B cell (primary cell): ENCODE data around the gene NSFL1C. TPM values are rescaled to one million over a fixed set of nuclear protein-coding genes. Genes with fewer than 3 reads are reported as not detected.
"Not testable (repeated sequence)": the region's sequence is repeated elsewhere in the genome, so short reads cannot be mapped to it uniquely, and the experiment has no call there.

ENCODE experiments used
- ATAC-seq: fragments of 200-7000 bp; cut with Tn5 transposase; one replicate; pipeline ENCODE4 v1.10.0; 2021; ENCODE audit warnings: low read depth, mild to moderate bottlenecking, moderate number of reproducible peaks, moderate library complexity
- CTCF ChIA-PET: fragments of 350-600 bp; sonication (Branson Sonifier 250); formaldehyde crosslinking; loops from one replicate; lab custom pipeline; 2021; ENCODE audit warnings: antibody characterized with exemption, inconsistent platforms; lab: Charles Lee
- POLR2A ChIA-PET: fragments of 350-600 bp; sonication (Branson Sonifier 250); formaldehyde crosslinking; loops from one replicate; lab custom pipeline; 2021; ENCODE audit warnings: antibody characterized with exemption; lab: Charles Lee
- DNase-seq: peaks from one replicate; pipeline ENCODE4 v3.0.0; 2013
- H2AFZ ChIP-seq: 2 replicates; pipeline ENCODE4 v1.6.1; 2012; ENCODE audit warnings: mild to moderate bottlenecking, low read depth, low read length; ENCODE audit not compliant: insufficient read depth, poor library complexity, severe bottlenecking
- H3K27ac ChIP-seq, 2 donors: 1 replicate in 1 of 2; 2 replicates in 1 of 2; pipeline ENCODE4 v1.5.1; 2012 to 2013; ENCODE audit warnings: low read length in 2 of 2, mild to moderate bottlenecking in 2 of 2, moderate library complexity in 1 of 2
- H3K27me3 ChIP-seq, 4 experiments: fragments of 200-600 bp in 1 of 4; sonication (generic) in 1 of 4; replicated peaks in 1 of 4; 1 replicate in 2 of 4; 2 replicates in 2 of 4; pipeline versions ENCODE4 v1.6.1 to v1.7.0; 2013 to 2016; ENCODE audit warnings: low read length in 3 of 4, mild to moderate bottlenecking in 2 of 4, mixed read lengths in 1 of 4, moderate library complexity in 1 of 4; ENCODE audit not compliant: insufficient read depth in 4 of 4, control insufficient read depth in 3 of 4; ENCODE audit errors: control extremely low read depth in 1 of 4
- H3K36me3 ChIP-seq, 2 experiments: replicated peaks in 1 of 2; 1 replicate in 1 of 2; 2 replicates in 1 of 2; pipeline versions ENCODE4 v1.6.1 to v1.7.1; 2013; ENCODE audit warnings: low read length in 1 of 2; ENCODE audit not compliant: insufficient read depth in 2 of 2, control insufficient read depth in 1 of 2; ENCODE audit errors: control extremely low read depth in 1 of 2, extremely low read depth in 1 of 2
- H3K4me1 ChIP-seq, 2 donors: fragments of 200-600 bp in 1 of 2; sonication (generic) in 1 of 2; 1 replicate in 1 of 2; 2 replicates in 1 of 2; pipeline versions ENCODE4 v1.5.1 to v1.6.1; 2013 to 2017; ENCODE audit warnings: low read length in 2 of 2; ENCODE audit not compliant: control insufficient read depth in 2 of 2, insufficient read depth in 2 of 2
- H3K4me2 ChIP-seq: replicated peaks from 2 replicates; pipeline ENCODE3; 2012; ENCODE audit warnings: mild to moderate bottlenecking, low read depth, low read length; ENCODE audit not compliant: poor library complexity, severe bottlenecking
- H3K4me3 ChIP-seq, 5 experiments: fragments of 200-600 bp in 1 of 5; sonication (generic) in 1 of 5; 1 replicate in 3 of 5; 2 replicates in 2 of 5; pipeline versions ENCODE4 v1.5.1 to v1.7.0; 2011 to 2016; ENCODE audit warnings: low read length in 4 of 5, mild to moderate bottlenecking in 4 of 5, low read depth in 2 of 5, control low read depth in 1 of 5, moderate library complexity in 1 of 5; ENCODE audit not compliant: insufficient read depth in 1 of 5; ENCODE audit errors: control extremely low read depth in 1 of 5, extremely low read depth in 1 of 5
- H3K79me2 ChIP-seq: fragments of 200-600 bp; sonication (generic); one replicate; pipeline ENCODE4 v1.6.0; 2016; ENCODE audit warnings: low read length; ENCODE audit not compliant: control insufficient read depth, insufficient read depth
- H3K9ac ChIP-seq: fragments of 200-600 bp; sonication (generic); 2 replicates; pipeline ENCODE4 v1.6.1; 2017; ENCODE audit warnings: mild to moderate bottlenecking, low read length, moderate library complexity
- H3K9me3 ChIP-seq, 3 donors: one replicate each; pipeline versions ENCODE4 v1.6.1 to v1.7.1; 2013; ENCODE audit warnings: low read length in 2 of 3; ENCODE audit not compliant: control insufficient read depth in 2 of 3, insufficient read depth in 1 of 3; ENCODE audit errors: control extremely low read depth in 1 of 3
- H4K20me1 ChIP-seq: 2 replicates; pipeline ENCODE4 v1.6.0; 2012; ENCODE audit warnings: mild to moderate bottlenecking, low read length; ENCODE audit not compliant: insufficient read depth, control insufficient read depth, poor library complexity, severe bottlenecking
- H3K27ac Mint-ChIP-seq: one replicate; pipeline ENCODE4 v1.8.0; 2021; ENCODE audit warnings: mixed read lengths
- H3K27me3 Mint-ChIP-seq: one replicate; pipeline ENCODE4 v1.8.0; 2021; ENCODE audit warnings: mixed read lengths
- H3K4me1 Mint-ChIP-seq: one replicate; pipeline ENCODE4 v1.8.0; 2021; ENCODE audit warnings: mixed read lengths
- H3K4me3 Mint-ChIP-seq: one replicate; pipeline ENCODE4 v1.8.0; 2021; ENCODE audit warnings: mixed read lengths
- H3K9me3 Mint-ChIP-seq: one replicate; pipeline ENCODE4 v1.8.0; 2022; ENCODE audit warnings: mixed read lengths; ENCODE audit not compliant: insufficient read depth
- EZH2 ChIP-seq: IDR thresholded peaks from 2 replicates; pipeline ENCODE4 v1.6.1; 2012; ENCODE audit warnings: borderline replicate concordance, low read depth, mild to moderate bottlenecking, moderate library complexity, low read length; ENCODE audit not compliant: insufficient read depth, poor library complexity, severe bottlenecking
- WGBS: methylation state at CpG from one replicate; pipeline ENCODE4 v1.1.5; 2013; ENCODE audit warnings: missing lambda C conversion rate; ENCODE audit not compliant: insufficient coverage; 5-methylcytosine and 5-hydroxymethylcytosine counted together
- intact Hi-C: fragments of 100-400 bp; cut with micrococcal nuclease; formaldehyde crosslinking; loops from one replicate; pipeline ENCODE4 v1.10.0; 2022
- polyA plus RNA-seq: library from polyadenylated mRNA; depleted of rRNA; stranded (reverse); fragments of >200 nt; gene quantifications from 2 replicates; pipeline ENCODE4 v1.2.3, GENCODE V29; 2012
- total RNA-seq, 2 donors: library from RNA; stranded (reverse); fragments of 120-200 nt in 1 of 2; gene quantifications; 1 replicate in 1 of 2; 2 replicates in 1 of 2; pipeline versions ENCODE4 v1.2.3 to v1.2.4, GENCODE V29; 2013 to 2022
- TF ChIP-seq, protein P1 (sequence below): fragments of 200-600 bp; IDR thresholded peaks from one replicate; pipeline ENCODE4 v1.8.0; 2022; ENCODE audit warnings: antibody characterized with exemption, mild to moderate bottlenecking

NSFL1C gene
- total and polyA plus RNA-seq, 2 donors (not counting 1 experiment from before 2014, with no cell fraction given), result 24.1 to 80.3 TPM

- WGBS, result 39% methylated on average over 4 of the region's 7 CpGs
- Histone ChIP-seq H3K4me3 (no peak overlapping the region), H4K20me1 (no peaks in the 10 kb centered on the region), H3K9me3 (no peaks in the 10 kb centered on the region), H3K36me3 (no peaks in the 10 kb centered on the region), H3K27me3 (no peaks in the 10 kb centered on the region), H3K4me1 (peaks cover 11 to 12% of the 10 kb centered on the region in 2 donors), H3K27ac (no peak overlapping the region), H3K9ac (no peak overlapping the region), H2AFZ (no peak overlapping the region), H3K4me2 (no peak overlapping the region), H3K79me2 (no peaks in the 10 kb centered on the region)
- Mint-ChIP-seq H3K27me3 (peaks cover 25% of the 10 kb centered on the region), H3K27ac (no peak overlapping the region), H3K4me1 (peaks cover 17% of the 10 kb centered on the region), H3K4me3 (no peak overlapping the region), H3K9me3 (no peaks in the 10 kb centered on the region)
- POLR2A ChIA-PET, result no interaction called here
- TF ChIP-seq, protein P1, sequence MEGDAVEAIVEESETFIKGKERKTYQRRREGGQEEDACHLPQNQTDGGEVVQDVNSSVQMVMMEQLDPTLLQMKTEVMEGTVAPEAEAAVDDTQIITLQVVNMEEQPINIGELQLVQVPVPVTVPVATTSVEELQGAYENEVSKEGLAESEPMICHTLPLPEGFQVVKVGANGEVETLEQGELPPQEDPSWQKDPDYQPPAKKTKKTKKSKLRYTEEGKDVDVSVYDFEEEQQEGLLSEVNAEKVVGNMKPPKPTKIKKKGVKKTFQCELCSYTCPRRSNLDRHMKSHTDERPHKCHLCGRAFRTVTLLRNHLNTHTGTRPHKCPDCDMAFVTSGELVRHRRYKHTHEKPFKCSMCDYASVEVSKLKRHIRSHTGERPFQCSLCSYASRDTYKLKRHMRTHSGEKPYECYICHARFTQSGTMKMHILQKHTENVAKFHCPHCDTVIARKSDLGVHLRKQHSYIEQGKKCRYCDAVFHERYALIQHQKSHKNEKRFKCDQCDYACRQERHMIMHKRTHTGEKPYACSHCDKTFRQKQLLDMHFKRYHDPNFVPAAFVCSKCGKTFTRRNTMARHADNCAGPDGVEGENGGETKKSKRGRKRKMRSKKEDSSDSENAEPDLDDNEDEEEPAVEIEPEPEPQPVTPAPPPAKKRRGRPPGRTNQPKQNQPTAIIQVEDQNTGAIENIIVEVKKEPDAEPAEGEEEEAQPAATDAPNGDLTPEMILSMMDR, result no peak
- TF ChIP-seq EZH2, result no peak
- DNase-seq (no peak), ATAC-seq (no peak)
- intact Hi-C loops, result no loop called here
- CTCF ChIA-PET, result interaction anchor here (8.2 kb wide), 1 partner anchor 35 kb away, joined by 66 read pairs; no protein-coding TSS in a partner anchor
Measured at GRCh38 chr20:1402149-1402548, 64.5 kb downstream of the NSFL1C start.

DNA sequence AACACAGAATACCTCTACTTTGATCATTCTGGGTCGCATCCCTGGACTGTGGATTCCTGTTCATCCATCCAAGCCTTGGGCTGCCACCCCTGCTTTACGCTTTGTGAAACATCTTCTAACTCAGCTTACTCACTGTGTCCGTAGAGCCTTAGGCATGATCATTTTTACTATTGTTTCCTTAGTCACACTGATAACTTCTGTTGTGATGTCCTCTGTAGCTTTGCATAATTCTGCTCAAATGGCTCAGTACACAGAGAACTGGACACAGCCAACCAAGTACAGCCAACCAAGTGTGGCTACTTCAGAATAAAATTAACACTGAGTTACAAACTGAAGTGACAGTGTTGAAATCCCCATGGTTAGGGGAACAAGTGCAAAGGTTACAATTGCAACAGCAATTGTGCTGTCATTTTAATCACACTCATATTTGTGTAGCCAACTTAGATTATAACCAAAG, 65.2 kb downstream of the NSFL1C start:
- 95% methylated on average over 3 of the region's 3 CpGs for WGBS
- Histone ChIP-seq H3K27ac (no peak overlapping the region), H3K9me3 (peaks cover 0 to 5% (median 0%) of the 10 kb centered on the region in 3 donors), H3K4me2 (no peak overlapping the region), H3K4me3 (no peak overlapping the region), H3K79me2 (no peaks in the 10 kb centered on the region), H4K20me1 (no peaks in the 10 kb centered on the region), H3K27me3 (no peaks in the 10 kb centered on the region), H3K4me1 (peaks cover 11 to 12% of the 10 kb centered on the region in 2 donors), H2AFZ (no peak overlapping the region), H3K36me3 (no peaks in the 10 kb centered on the region), H3K9ac (no peak overlapping the region)
- H3K4me1 Mint-ChIP-seq, result peaks cover 24% of the 10 kb centered on the region
- intact Hi-C loops, result no loop called here
- ChIA-PET CTCF (interaction anchor here (8.2 kb wide), 1 partner anchor 35 kb away, joined by 66 read pairs; no protein-coding TSS in a partner anchor), POLR2A (no interaction called here)
- TF ChIP-seq, protein P1, result no peak
- no peak for TF ChIP-seq EZH2
- ATAC-seq (no peak), DNase-seq (no peak)
- no peaks in the 10 kb centered on the region for H3K9me3 Mint-ChIP-seq
- no peak overlapping the region for H3K4me3 Mint-ChIP-seq
- peaks cover 21% of the 10 kb centered on the region for H3K27me3 Mint-ChIP-seq
- no peak overlapping the region for H3K27ac Mint-ChIP-seq

DNA sequence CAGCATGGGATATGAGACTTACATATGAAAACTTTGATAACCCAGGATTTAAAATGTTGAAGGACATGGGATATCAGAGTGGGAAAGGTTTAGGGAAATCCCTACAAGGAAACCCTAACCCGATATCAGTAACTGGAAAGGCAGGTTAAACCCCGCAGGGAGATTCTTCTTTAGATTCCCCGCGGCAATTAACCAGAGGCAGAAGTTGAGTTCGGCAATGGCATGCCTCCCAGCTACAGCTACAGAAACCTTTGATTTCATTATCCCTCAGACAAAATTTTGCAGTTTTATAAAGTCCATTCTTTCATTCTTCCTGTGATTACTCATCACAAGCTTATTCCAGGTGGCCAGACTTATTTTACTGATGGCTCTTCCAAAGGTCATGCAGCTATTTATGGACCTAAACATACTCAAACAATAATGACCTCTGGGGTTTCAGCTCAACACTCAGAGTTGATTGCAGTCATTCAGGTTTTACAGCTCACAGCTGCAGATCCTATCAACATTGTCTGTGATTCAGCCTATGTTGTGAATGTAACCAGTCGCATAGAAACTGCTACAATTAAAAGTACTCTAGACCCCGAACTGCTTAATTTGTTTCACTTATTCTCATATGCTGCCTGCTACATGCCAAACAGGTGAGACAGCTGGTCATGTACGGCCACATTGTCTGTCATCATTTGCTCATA, 66.8 kb downstream of the NSFL1C start:
- Mint-ChIP-seq H3K27me3 (peaks cover 21% of the 10 kb centered on the region), H3K4me1 (peaks cover 36% of the 10 kb centered on the region)
- H4K20me1 ChIP-seq, intact Hi-C loops, H3K27ac ChIP-seq, H3K9ac ChIP-seq, H3K4me3 ChIP-seq, H3K9me3 ChIP-seq, H2AFZ ChIP-seq, H3K36me3 ChIP-seq, DNase-seq, H3K79me2 ChIP-seq, H3K9me3 Mint-ChIP-seq, ATAC-seq, H3K4me3 Mint-ChIP-seq, H3K27me3 ChIP-seq, H3K27ac Mint-ChIP-seq, H3K4me2 ChIP-seq: not testable (repeated sequence)
- POLR2A ChIA-PET, result interaction anchor here (1.4 kb wide), 1 partner anchor 36 kb away, joined by 3 read pairs; no protein-coding TSS in a partner anchor
- CTCF ChIA-PET, result interaction anchor here (0.9 to 8.2 kb wide), 3 partner anchors 37 to 104 kb away, joined by 3 to 66 read pairs (median 4); no protein-coding TSS in a partner anchor
- H3K4me1 ChIP-seq, result peaks cover 17 to 19% of the 10 kb centered on the region in 2 donors
- 91% methylated on average over 8 of the region's 8 CpGs for WGBS
